Effector memory CD4-positive, alpha-beta T cell (primary cell): Measurements from ENCODE around the gene PTPRF.

Source experiments
- DNase-seq, 3 donors: peaks; one replicate each; pipeline ENCODE4 v3.0.0-alpha.2; 2020
- H3K27ac ChIP-seq: 2 replicates; pipeline ENCODE4 v1.7.0; 2013; ENCODE audit warnings: mild to moderate bottlenecking, low read length, moderate library complexity; ENCODE audit not compliant: insufficient read depth, poor library complexity, severe bottlenecking
- H3K27me3 ChIP-seq: replicated peaks from 2 replicates; pipeline ENCODE4 v1.7.0; 2013; ENCODE audit warnings: mild to moderate bottlenecking, low read length; ENCODE audit not compliant: insufficient read depth, control insufficient read depth, poor library complexity, severe bottlenecking
- H3K36me3 ChIP-seq: 2 replicates; pipeline ENCODE4 v1.7.0; 2013; ENCODE audit warnings: mild to moderate bottlenecking, low read length, moderate library complexity; ENCODE audit not compliant: control insufficient read depth, insufficient read depth
- H3K4me1 ChIP-seq: 2 replicates; pipeline ENCODE4 v1.7.0; 2013; ENCODE audit warnings: low read length, mild to moderate bottlenecking; ENCODE audit not compliant: control insufficient read depth, insufficient read depth, poor library complexity, severe bottlenecking
- H3K4me3 ChIP-seq: 2 replicates; pipeline ENCODE4 v1.7.0; 2013; ENCODE audit warnings: low read length, low read depth, mild to moderate bottlenecking; ENCODE audit not compliant: insufficient read depth, poor library complexity, severe bottlenecking
- H3K9me3 ChIP-seq: 2 replicates; pipeline ENCODE4 v1.7.0; 2013; ENCODE audit warnings: mild to moderate bottlenecking, low read length, moderate library complexity; ENCODE audit not compliant: control insufficient read depth

PTPRF gene

DNA sequence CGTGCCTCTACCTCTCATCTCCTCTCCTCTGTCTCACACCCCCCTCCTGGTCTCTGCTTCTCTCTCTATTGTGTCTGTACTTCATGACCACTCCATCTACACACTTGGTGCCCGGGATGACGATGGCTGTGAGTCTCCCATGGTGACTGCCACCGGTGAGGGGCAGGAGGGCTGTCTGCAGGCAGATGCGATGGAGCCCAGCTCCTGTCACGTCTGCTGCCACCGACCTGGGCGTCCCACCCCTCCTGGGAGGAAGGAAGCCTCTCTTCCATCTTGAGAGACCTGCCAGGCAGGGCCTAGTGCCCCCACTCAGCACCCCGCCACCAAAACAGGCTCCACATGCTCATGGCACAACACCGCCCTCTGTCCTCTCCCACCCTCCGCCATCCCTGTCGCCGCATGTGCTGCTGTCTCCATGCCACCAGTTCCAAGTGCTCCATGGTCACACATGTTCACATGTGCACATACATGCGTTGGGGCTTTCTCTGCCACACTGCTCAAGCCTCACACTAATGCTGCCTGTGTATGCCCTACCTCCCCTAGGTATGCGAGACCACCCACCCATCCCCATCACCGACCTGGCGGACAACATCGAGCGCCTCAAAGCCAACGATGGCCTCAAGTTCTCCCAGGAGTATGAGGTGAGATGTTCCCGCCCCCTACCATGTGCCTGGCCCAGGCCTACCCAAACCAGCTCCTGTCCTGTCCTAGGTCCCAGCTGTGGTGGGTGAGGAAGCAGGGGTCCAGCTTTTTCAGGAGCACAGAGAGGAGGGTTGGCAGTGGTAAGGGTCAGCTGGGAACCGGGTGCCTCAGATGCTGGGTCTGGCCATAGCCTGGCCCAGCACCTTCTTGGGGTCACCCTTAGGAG, 82.6 kb downstream of the PTPRF start:
- H3K27me3 ChIP-seq = no peaks in the 10 kb centered on the region
- H3K4me3 ChIP-seq = no peak overlapping the region
- no peaks in the 10 kb centered on the region for H3K4me1 ChIP-seq
- H3K36me3 ChIP-seq = no peaks in the 10 kb centered on the region
- DNase-seq = no peak
- no peaks in the 10 kb centered on the region for H3K9me3 ChIP-seq
- no peak overlapping the region for H3K27ac ChIP-seq

DNA sequence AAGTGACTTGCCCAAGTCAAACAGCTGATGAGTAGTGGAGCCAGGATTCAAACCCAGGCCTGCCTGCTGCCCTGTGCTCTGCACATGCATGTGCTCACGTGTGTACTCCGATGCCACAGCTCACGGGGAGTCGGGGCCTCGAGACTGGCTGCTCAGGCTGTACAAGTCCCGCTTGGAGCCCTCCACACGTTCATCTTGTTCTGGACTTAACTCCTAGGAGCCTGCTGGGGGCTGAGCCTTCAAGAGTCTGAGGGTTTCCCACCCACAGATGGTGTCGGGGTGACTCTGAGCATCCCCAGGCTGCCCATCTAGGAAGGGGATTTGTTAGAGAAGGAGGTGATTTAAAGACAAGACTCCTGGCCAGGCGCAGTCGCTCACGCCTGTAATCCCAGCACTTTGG, 83.5 kb downstream of the PTPRF start:
- no peaks in the 10 kb centered on the region for H3K4me1 ChIP-seq
- no peaks in the 10 kb centered on the region for H3K36me3 ChIP-seq
- H3K27me3 ChIP-seq = no peaks in the 10 kb centered on the region
- H3K4me3 ChIP-seq = no peak overlapping the region
- H3K27ac ChIP-seq = no peak overlapping the region
- no peaks in the 10 kb centered on the region for H3K9me3 ChIP-seq
- DNase-seq = no peak

- DNase-seq = no peak
- Histone ChIP-seq H3K4me1 (no peaks in the 10 kb centered on the region), H3K27me3 (no peaks in the 10 kb centered on the region), H3K36me3 (no peaks in the 10 kb centered on the region), H3K27ac (no peak overlapping the region), H3K9me3 (no peaks in the 10 kb centered on the region), H3K4me3 (no peak overlapping the region)
Measured at GRCh38 chr1:43614891-43615290, 84.2 kb downstream of the PTPRF start.

DNA sequence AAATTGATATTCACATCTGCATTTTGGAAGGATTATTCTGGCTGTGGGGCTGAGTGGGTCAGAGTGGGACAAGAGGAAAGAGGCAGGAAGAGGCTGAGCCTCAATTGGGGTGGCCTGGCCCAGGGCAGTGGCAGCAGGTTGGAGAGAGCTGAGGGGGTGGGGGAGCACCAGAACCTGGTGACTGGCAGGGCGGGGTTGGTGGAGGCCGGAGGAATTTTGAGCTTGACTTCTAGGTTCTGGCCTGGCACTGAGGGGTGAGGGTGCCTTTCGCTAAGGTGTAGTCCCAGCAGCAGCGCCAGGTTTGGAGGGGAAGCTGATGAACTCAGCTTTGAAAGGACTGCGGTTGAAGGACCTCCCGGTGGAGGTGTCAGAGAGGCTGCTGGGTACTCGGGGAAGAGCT, 85.7 kb downstream of the PTPRF start:
- no peaks in the 10 kb centered on the region for H3K4me1 ChIP-seq
- no peaks in the 10 kb centered on the region for H3K27me3 ChIP-seq
- H3K36me3 ChIP-seq = no peaks in the 10 kb centered on the region
- H3K27ac ChIP-seq = no peak overlapping the region
- no peak for DNase-seq
- H3K4me3 ChIP-seq = no peak overlapping the region
- H3K9me3 ChIP-seq = no peaks in the 10 kb centered on the region

- Histone ChIP-seq H3K9me3 (no peaks in the 10 kb centered on the region), H3K27me3 (no peaks in the 10 kb centered on the region), H3K4me3 (no peak overlapping the region), H3K27ac (no peak overlapping the region), H3K4me1 (no peaks in the 10 kb centered on the region), H3K36me3 (no peaks in the 10 kb centered on the region)
- DNase-seq = no peak
Measured at GRCh38 chr1:43617011-43617410, 86.3 kb downstream of the PTPRF start.

DNA sequence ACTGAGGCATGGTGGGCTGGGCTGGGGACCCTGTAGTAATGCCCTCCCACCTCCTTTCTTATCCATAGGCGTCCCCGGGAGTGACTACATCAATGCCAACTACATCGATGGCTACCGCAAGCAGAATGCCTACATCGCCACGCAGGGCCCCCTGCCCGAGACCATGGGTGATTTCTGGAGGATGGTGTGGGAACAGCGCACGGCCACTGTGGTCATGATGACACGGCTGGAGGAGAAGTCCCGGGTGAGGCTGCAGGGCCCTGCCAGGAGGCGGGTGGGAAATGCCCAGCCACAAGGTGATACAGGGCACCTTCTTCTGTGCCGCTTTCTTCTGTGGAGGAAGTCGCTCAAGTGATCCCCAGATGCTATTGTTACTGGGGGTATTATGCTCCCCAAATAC, 87.0 kb downstream of the PTPRF start:
- no peak overlapping the region for H3K27ac ChIP-seq
- H3K4me1 ChIP-seq = no peaks in the 10 kb centered on the region
- no peaks in the 10 kb centered on the region for H3K9me3 ChIP-seq
- no peak for DNase-seq
- H3K36me3 ChIP-seq = no peaks in the 10 kb centered on the region
- H3K27me3 ChIP-seq = no peaks in the 10 kb centered on the region
- no peak overlapping the region for H3K4me3 ChIP-seq

- Histone ChIP-seq H3K4me3 (no peak overlapping the region), H3K9me3 (no peaks in the 10 kb centered on the region), H3K27me3 (no peaks in the 10 kb centered on the region), H3K36me3 (no peaks in the 10 kb centered on the region), H3K27ac (no peak overlapping the region), H3K4me1 (no peaks in the 10 kb centered on the region)
- DNase-seq = no peak
Measured at GRCh38 chr1:43618521-43619313, 88.0 kb downstream of the PTPRF start.

GRCh38 chr1:43619314-43619790, 88.7 kb downstream of the PTPRF start:
- no peaks in the 10 kb centered on the region for H3K36me3 ChIP-seq
- no peaks in the 10 kb centered on the region for H3K9me3 ChIP-seq
- DNase-seq = no peak
- H3K27me3 ChIP-seq = no peaks in the 10 kb centered on the region
- H3K27ac ChIP-seq = no peak overlapping the region
- no peaks in the 10 kb centered on the region for H3K4me1 ChIP-seq
- H3K4me3 ChIP-seq = no peak overlapping the region

- DNase-seq = no peak
- Histone ChIP-seq H3K36me3 (no peaks in the 10 kb centered on the region), H3K27ac (no peak overlapping the region)
Measured at GRCh38 chr1:43619996-43620920, 89.6 kb downstream of the PTPRF start.

More at GRCh38 chr1:43619996-43620920, 89.6 kb downstream of the PTPRF start:
- no peak overlapping the region for H3K4me3 ChIP-seq
- H3K9me3 ChIP-seq = no peaks in the 10 kb centered on the region
- no peaks in the 10 kb centered on the region for H3K27me3 ChIP-seq
- no peaks in the 10 kb centered on the region for H3K4me1 ChIP-seq
